Cardiac fibroblast (primary cell): ENCODE measurements around the gene ZNF134.

Experiments
- DNase-seq, 2 donors: peaks; one replicate each; pipeline versions ENCODE4 v3.0.0 to v3.0.0-alpha.2; 2010; ENCODE audit warnings: low read depth in 2 of 2
- H3K4me3 ChIP-seq, 2 donors: replicated peaks in 1 of 2; 1 replicate in 1 of 2; 2 replicates in 1 of 2; pipeline ENCODE4 v1.5.1; 2011; ENCODE audit warnings: low read depth in 2 of 2, low read length in 2 of 2, mild to moderate bottlenecking in 2 of 2, moderate library complexity in 1 of 2
- CTCF ChIP-seq: IDR thresholded peaks from one replicate; pipeline ENCODE4 v1.5.1; 2011; ENCODE audit warnings: low read depth, mild to moderate bottlenecking, low read length, inconsistent platforms

The ZNF134 gene

DNA sequence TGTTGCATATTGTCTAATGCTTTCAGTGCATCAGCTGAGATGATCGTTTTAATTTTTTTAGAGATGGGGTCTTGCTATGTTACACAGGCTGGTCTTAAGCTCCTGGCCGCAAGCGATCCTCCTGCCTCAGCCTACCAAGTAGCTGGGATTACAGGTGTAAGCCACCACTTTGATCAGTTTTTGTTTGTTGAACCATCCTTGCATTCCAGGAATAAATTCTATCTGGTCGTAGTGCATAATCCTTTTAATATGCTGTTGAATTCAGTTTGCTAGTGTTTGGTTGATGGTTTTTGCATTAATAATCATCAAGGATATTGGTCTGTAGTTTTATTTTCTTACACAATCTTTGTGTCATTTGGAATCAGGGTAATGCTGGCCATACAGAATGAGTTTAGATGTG, 23.3 kb downstream of the ZNF134 start:
- H3K4me3 ChIP-seq, result no peak overlapping the region
- no peak for DNase-seq
- TF ChIP-seq CTCF, result no peak

GRCh38 chr19:57641715-57642234, 27.7 kb downstream of the ZNF134 start:
- H3K4me3 ChIP-seq, result no peak overlapping the region
- no peak for TF ChIP-seq CTCF
- DNase-seq, result no peak

DNA sequence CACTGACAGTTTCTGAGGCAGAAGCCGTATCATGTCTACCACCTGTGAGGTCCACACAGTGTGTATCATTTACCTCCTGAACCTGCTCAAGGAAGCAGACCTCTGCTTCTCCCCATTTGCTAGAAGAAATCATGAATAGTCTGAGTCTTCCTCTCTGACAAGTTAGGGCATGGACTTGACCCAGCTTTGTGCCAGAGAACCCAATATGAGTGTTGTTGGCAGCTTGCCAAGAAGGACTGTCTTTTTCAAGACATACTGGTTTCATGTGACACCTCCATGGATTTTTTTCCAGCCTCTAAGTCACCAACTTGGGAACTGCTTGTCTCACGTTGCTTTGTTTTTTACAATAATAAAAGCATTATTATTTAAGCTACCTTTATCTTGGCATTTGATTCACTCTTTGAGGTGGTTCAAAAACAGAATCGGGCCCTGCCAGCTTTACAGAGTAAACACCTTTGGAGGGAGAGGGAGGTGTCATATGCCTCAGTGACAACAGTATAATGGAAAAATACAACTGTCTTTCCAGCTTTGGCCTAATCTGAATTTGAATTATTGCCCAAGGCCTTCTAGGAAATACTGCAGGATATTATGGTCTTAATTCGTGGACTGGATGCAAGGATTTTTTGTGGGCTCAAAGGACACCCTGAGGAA, 28.5 kb downstream of the ZNF134 start:
- no peak for TF ChIP-seq CTCF
- no peak for DNase-seq
- no peak overlapping the region for H3K4me3 ChIP-seq

GRCh38 chr19:57643734-57644133, 29.7 kb downstream of the ZNF134 start:
- H3K4me3 ChIP-seq, result no peak overlapping the region
- no peak for TF ChIP-seq CTCF
- no peak for DNase-seq

- TF ChIP-seq CTCF, result no peak
- H3K4me3 ChIP-seq, result no peak overlapping the region
- DNase-seq, result no peak
These were observed 34.4 kb downstream of the ZNF134 start for GRCh38 chr19:57648331-57649003.

DNA sequence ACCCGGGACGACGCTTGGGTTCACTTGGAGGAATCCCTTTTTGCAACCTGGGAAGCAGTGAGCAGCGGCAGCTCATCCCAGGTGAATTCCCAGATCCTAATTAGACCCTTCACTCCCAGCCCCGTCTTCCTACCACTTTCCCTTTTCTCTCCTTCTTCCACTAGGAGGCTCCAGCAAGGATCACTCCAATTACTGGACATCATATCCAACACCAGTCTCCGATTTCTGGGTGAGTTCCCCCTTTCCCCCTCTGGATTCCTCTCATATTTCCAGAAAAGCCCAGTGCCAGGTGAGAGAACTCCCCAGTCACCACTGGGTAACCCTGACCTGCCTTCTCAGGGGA, 37.6 kb downstream of the ZNF134 start:
- DNase-seq, result no peak
- TF ChIP-seq CTCF, result no peak
- H3K4me3 ChIP-seq, result no peak overlapping the region
